HG02571 (cell line): ENCODE measurements around the gene ARL8A.
"Not testable (repeated sequence)": the region's sequence is repeated elsewhere in the genome, so short reads cannot be mapped to it uniquely, and the experiment has no call there.

ENCODE experiments used
- ATAC-seq: cut with Tn5 transposase; IDR thresholded peaks from one replicate; pipeline ENCODE4 v1.9.1; 2021; ENCODE audit warnings: mild to moderate bottlenecking, moderate library complexity; ENCODE audit not compliant: unreplicated experiment

Gene ARL8A

GRCh38 chr1:202144402-202145067 lies at the start of gene ARL8A:
ARL8A (minus strand) TSS chr1:202144737; CDS start chr1:202144572, 165 bp downstream.
- peak; percentile 60 for ATAC-seq

- no peak for ATAC-seq
These were observed 49.8 kb upstream of the ARL8A start for GRCh38 chr1:202194328-202194648.

GRCh38 chr1:202193614-202194327 lies 49.2 kb upstream of the ARL8A start, which contains the start of gene LGR6:
LGR6 (plus strand) TSS chr1:202193799; CDS start chr1:202193990, 191 bp downstream.
- ATAC-seq = no peak

GRCh38 chr1:202192770-202193613 lies 48.5 kb upstream of the ARL8A start:
- ATAC-seq = no peak

- ATAC-seq = not testable (repeated sequence)
These were observed 46.9 kb upstream of the ARL8A start for GRCh38 chr1:202191391-202191790.

GRCh38 chr1:202189918-202190715 lies 45.6 kb upstream of the ARL8A start:
- ATAC-seq = no peak

GRCh38 chr1:202189001-202189790 lies 44.7 kb upstream of the ARL8A start:
- no peak for ATAC-seq

GRCh38 chr1:202187697-202188407 lies 43.3 kb upstream of the ARL8A start:
- no peak for ATAC-seq

GRCh38 chr1:202187041-202187671 lies 42.6 kb upstream of the ARL8A start:
- ATAC-seq = no peak

- no peak for ATAC-seq
These were observed 41.8 kb upstream of the ARL8A start for GRCh38 chr1:202186327-202186726.

GRCh38 chr1:202184750-202185460 lies 40.4 kb upstream of the ARL8A start:
- no peak for ATAC-seq

GRCh38 chr1:202182040-202182877 lies 37.7 kb upstream of the ARL8A start:
- no peak for ATAC-seq

- no peak for ATAC-seq
These were observed 37.0 kb upstream of the ARL8A start for GRCh38 chr1:202181586-202181985.

- ATAC-seq = not testable (repeated sequence)
These were observed 36.2 kb upstream of the ARL8A start for GRCh38 chr1:202180751-202181139.

- ATAC-seq = no peak
These were observed 35.6 kb upstream of the ARL8A start for GRCh38 chr1:202179828-202180750.
